Neural cell (in vitro differentiated cells): Measurements from ENCODE around the gene HTR3A. TPM values are rescaled to one million over a fixed set of nuclear protein-coding genes. Genes with fewer than 3 reads are reported as not detected.

Experiments
- H2AFZ ChIP-seq: fragments of 200-600, 300-800 bp; sonication (generic), shearing (Covaris generic); 2 replicates; pipeline ENCODE4 v1.6.0; 2014; ENCODE audit warnings: low read depth, mild to moderate bottlenecking, antibody characterized with exemption, low read length, moderate library complexity
- H3F3A ChIP-seq: fragments of 200-600 bp; shearing (Covaris generic); 2 replicates; pipeline ENCODE4 v1.6.1; 2016; ENCODE audit warnings: mild to moderate bottlenecking, moderate library complexity, mixed read lengths, antibody characterized with exemption, low read length; ENCODE audit not compliant: insufficient read depth, poor library complexity, severe bottlenecking
- H3K27ac ChIP-seq: fragments of 200-600, 300-800 bp; sonication (generic), shearing (Covaris generic); 2 replicates; pipeline ENCODE4 v1.5.1; 2014; ENCODE audit warnings: mild to moderate bottlenecking, low read length, moderate library complexity
- H3K27me3 ChIP-seq: fragments of 300-800, 200-600 bp; sonication (generic), shearing (Covaris generic); 2 replicates; pipeline ENCODE4 v1.6.0; 2014; ENCODE audit warnings: mild to moderate bottlenecking, low read depth, low read length, moderate library complexity; ENCODE audit not compliant: insufficient read depth
- H3K36me3 ChIP-seq: fragments of 300-800, 200-600 bp; sonication (generic), shearing (Covaris generic); 2 replicates; pipeline ENCODE4 v1.5.1; 2014; ENCODE audit warnings: mild to moderate bottlenecking, antibody characterized with exemption, low read length, moderate library complexity; ENCODE audit not compliant: insufficient read depth
- H3K4me2 ChIP-seq: fragments of 300-800, 200-600 bp; sonication (generic), shearing (Covaris generic); 2 replicates; pipeline ENCODE4 v1.6.0; 2014; ENCODE audit warnings: mild to moderate bottlenecking, low read length
- H3K4me3 ChIP-seq: fragments of 300-800, 200-600 bp; sonication (generic), shearing (Covaris generic); 2 replicates; pipeline ENCODE4 v1.5.1; 2014; ENCODE audit warnings: mild to moderate bottlenecking, low read length, moderate library complexity
- H3K79me2 ChIP-seq: fragments of 200-600 bp; shearing (Covaris generic); replicated peaks from 2 replicates; pipeline ENCODE4 v1.6.0; 2014; ENCODE audit warnings: mild to moderate bottlenecking, low read length, moderate library complexity; ENCODE audit not compliant: insufficient read depth
- H3K9ac ChIP-seq: fragments of 300-800, 200-600 bp; sonication (generic), shearing (Covaris generic); 2 replicates; pipeline ENCODE4 v1.6.1; 2016; ENCODE audit warnings: mild to moderate bottlenecking, low read length, mixed read lengths
- H3K9me2 ChIP-seq: fragments of 200-600 bp; shearing (Covaris generic); 2 replicates; pipeline ENCODE4 v1.6.1; 2016; ENCODE audit warnings: mild to moderate bottlenecking, low read length, mixed read lengths; ENCODE audit not compliant: insufficient read depth
- H3K9me3 ChIP-seq: fragments of 200-600, 300-800 bp; sonication (generic), shearing (Covaris generic); 2 replicates; pipeline ENCODE4 v1.6.1; 2016; ENCODE audit warnings: mild to moderate bottlenecking, mixed run types, low read length, moderate library complexity, mixed read lengths
- H4K20me1 ChIP-seq: fragments of 200-600 bp; shearing (Covaris generic); 2 replicates; pipeline ENCODE4 v1.6.1; 2016; ENCODE audit warnings: mild to moderate bottlenecking, mixed run types; ENCODE audit not compliant: insufficient read depth
- EP300 ChIP-seq: fragments of 450-650 bp; conservative IDR thresholded peaks from 2 replicates; pipeline ENCODE4 v1.6.1; 2014; ENCODE audit warnings: antibody characterized with exemption, mild to moderate bottlenecking, moderate library complexity; ENCODE audit not compliant: poor library complexity, severe bottlenecking
- EZH2 ChIP-seq: fragments of 200-600, 300-800 bp; shearing (Covaris generic), sonication (generic); IDR thresholded peaks from 2 replicates; pipeline ENCODE4 v1.6.1; 2014; ENCODE audit warnings: antibody characterized with exemption, low read length, borderline replicate concordance, mild to moderate bottlenecking; ENCODE audit not compliant: insufficient read depth, poor library complexity, severe bottlenecking
- MXI1 ChIP-seq: fragments of 450-650 bp; conservative IDR thresholded peaks from 2 replicates; pipeline ENCODE4 v1.6.1; 2014; ENCODE audit warnings: antibody characterized with exemption, mild to moderate bottlenecking; ENCODE audit not compliant: poor library complexity, severe bottlenecking
- POLR2AphosphoS5 ChIP-seq: IDR thresholded peaks from 2 replicates; pipeline ENCODE4 v1.6.1; 2012
- RAD21 ChIP-seq: fragments of 450-650 bp; conservative IDR thresholded peaks from 2 replicates; pipeline ENCODE4 v1.6.1; 2014; ENCODE audit warnings: antibody characterized with exemption, mild to moderate bottlenecking, moderate library complexity
- SMC3 ChIP-seq: fragments of 450-650 bp; conservative IDR thresholded peaks from 2 replicates; pipeline ENCODE4 v1.6.1; 2014; ENCODE audit warnings: antibody characterized with exemption, mild to moderate bottlenecking, moderate library complexity; ENCODE audit not compliant: poor library complexity
- TAF1 ChIP-seq: IDR thresholded peaks from 2 replicates; pipeline ENCODE4 v1.6.1; 2012; ENCODE audit warnings: low read depth
- polyA plus RNA-seq: library from polyadenylated mRNA; depleted of rRNA; stranded (reverse); fragments of >200 nt; gene quantifications from 2 replicates; pipeline ENCODE4 v1.2.3, GENCODE V29; 2014
- TF ChIP-seq, protein P1 (sequence below): IDR thresholded peaks from 2 replicates; pipeline ENCODE4 v1.6.1; 2012; ENCODE audit warnings: borderline replicate concordance
- TF ChIP-seq, protein P2 (sequence below): fragments of 450-650 bp; IDR thresholded peaks from 2 replicates; pipeline ENCODE4 v1.5.1; 2014; ENCODE audit warnings: antibody characterized with exemption, mild to moderate bottlenecking, moderate library complexity; ENCODE audit not compliant: poor library complexity, severe bottlenecking

HTR3A gene
- polyA plus RNA-seq, 1 donor from 2014 or later = not detected

DNA sequence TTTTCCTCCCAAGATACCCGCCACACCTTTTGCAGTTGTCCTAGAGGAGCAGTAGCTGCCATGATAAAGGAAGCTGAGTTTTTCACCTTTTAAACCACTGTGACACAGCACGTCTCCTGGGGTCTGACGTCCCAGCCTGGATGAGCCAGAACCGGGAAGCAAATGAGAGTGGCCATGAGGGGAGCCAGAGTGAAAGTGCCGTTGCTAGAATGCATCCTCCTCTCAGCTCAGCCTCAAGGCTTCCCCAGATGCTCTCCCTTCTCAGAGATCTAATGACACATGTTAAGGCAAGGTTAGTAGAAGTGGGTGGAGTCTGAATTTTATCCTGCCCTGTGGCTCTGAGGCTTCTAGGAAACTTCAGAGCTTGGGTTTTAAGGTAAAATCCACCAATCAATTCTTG is 23.4 kb upstream of the HTR3A start:
- Histone ChIP-seq H3K36me3 (no peaks in the 10 kb centered on the region), H3K79me2 (no peaks in the 10 kb centered on the region), H3K9me3 (no peaks in the 10 kb centered on the region), H3K4me3 (no peak overlapping the region), H3K27ac (no peak overlapping the region), H2AFZ (no peak overlapping the region), H3K9me2 (no peaks in the 10 kb centered on the region), H3F3A (no peaks in the 10 kb centered on the region), H3K9ac (no peak overlapping the region), H4K20me1 (no peaks in the 10 kb centered on the region), H3K27me3 (no peaks in the 10 kb centered on the region), H3K4me2 (no peak overlapping the region)
- TF ChIP-seq, protein P1, sequence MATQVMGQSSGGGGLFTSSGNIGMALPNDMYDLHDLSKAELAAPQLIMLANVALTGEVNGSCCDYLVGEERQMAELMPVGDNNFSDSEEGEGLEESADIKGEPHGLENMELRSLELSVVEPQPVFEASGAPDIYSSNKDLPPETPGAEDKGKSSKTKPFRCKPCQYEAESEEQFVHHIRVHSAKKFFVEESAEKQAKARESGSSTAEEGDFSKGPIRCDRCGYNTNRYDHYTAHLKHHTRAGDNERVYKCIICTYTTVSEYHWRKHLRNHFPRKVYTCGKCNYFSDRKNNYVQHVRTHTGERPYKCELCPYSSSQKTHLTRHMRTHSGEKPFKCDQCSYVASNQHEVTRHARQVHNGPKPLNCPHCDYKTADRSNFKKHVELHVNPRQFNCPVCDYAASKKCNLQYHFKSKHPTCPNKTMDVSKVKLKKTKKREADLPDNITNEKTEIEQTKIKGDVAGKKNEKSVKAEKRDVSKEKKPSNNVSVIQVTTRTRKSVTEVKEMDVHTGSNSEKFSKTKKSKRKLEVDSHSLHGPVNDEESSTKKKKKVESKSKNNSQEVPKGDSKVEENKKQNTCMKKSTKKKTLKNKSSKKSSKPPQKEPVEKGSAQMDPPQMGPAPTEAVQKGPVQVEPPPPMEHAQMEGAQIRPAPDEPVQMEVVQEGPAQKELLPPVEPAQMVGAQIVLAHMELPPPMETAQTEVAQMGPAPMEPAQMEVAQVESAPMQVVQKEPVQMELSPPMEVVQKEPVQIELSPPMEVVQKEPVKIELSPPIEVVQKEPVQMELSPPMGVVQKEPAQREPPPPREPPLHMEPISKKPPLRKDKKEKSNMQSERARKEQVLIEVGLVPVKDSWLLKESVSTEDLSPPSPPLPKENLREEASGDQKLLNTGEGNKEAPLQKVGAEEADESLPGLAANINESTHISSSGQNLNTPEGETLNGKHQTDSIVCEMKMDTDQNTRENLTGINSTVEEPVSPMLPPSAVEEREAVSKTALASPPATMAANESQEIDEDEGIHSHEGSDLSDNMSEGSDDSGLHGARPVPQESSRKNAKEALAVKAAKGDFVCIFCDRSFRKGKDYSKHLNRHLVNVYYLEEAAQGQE = no peak
- no peak for TF ChIP-seq EZH2
- no peak for TF ChIP-seq TAF1
- no peak for TF ChIP-seq RAD21
- TF ChIP-seq SMC3 = no peak
- TF ChIP-seq POLR2AphosphoS5 = no peak

DNA sequence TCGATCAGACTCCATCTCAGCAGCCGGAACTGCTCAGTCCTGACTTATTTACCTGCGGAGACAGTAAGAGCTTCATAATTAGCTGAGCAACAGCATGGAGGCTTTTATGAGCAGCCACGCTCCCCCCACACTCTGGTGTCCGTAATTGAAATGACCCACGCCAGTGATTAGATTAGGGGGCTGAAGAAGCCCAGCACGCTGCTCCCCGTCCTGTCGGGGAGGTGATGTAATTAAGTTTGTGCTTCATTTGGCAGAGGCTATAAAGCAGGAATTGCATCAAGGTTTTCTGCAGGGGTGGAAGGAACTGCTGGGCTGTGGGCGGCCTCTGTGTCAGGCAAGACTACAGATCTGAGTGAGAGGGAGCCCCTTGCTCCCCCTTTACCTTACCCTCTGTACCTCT is 22.8 kb upstream of the HTR3A start:
- H3K9me2 ChIP-seq = no peaks in the 10 kb centered on the region
- H3K27ac ChIP-seq = no peak overlapping the region
- no peaks in the 10 kb centered on the region for H3K9me3 ChIP-seq
- H3K36me3 ChIP-seq = no peaks in the 10 kb centered on the region
- no peaks in the 10 kb centered on the region for H3K79me2 ChIP-seq
- no peak overlapping the region for H3K4me2 ChIP-seq
- no peaks in the 10 kb centered on the region for H3F3A ChIP-seq
- TF ChIP-seq TAF1 (no peak), SMC3 (no peak), RAD21 (no peak), EP300 (no peak), MXI1 (no peak), EZH2 (no peak), POLR2AphosphoS5 (no peak)
- TF ChIP-seq, protein P1 = no peak
- TF ChIP-seq, protein P2, sequence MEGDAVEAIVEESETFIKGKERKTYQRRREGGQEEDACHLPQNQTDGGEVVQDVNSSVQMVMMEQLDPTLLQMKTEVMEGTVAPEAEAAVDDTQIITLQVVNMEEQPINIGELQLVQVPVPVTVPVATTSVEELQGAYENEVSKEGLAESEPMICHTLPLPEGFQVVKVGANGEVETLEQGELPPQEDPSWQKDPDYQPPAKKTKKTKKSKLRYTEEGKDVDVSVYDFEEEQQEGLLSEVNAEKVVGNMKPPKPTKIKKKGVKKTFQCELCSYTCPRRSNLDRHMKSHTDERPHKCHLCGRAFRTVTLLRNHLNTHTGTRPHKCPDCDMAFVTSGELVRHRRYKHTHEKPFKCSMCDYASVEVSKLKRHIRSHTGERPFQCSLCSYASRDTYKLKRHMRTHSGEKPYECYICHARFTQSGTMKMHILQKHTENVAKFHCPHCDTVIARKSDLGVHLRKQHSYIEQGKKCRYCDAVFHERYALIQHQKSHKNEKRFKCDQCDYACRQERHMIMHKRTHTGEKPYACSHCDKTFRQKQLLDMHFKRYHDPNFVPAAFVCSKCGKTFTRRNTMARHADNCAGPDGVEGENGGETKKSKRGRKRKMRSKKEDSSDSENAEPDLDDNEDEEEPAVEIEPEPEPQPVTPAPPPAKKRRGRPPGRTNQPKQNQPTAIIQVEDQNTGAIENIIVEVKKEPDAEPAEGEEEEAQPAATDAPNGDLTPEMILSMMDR = no peak
- H4K20me1 ChIP-seq = no peaks in the 10 kb centered on the region
- H3K9ac ChIP-seq = no peak overlapping the region
- H3K27me3 ChIP-seq = no peaks in the 10 kb centered on the region
- no peak overlapping the region for H2AFZ ChIP-seq
- no peak overlapping the region for H3K4me3 ChIP-seq
